Ammon's horn (tissue), 1 donor: ENCODE results near the gene TCTN3.
"Not testable (repeated sequence)": the region's sequence is repeated elsewhere in the genome, so short reads cannot be mapped to it uniquely, and the experiment has no call there.

Source experiments
- DNase-seq: peaks from one replicate; pipeline ENCODE4 v3.0.0-alpha.2; 2016; ENCODE audit warnings: low spot score

Gene TCTN3

DNA sequence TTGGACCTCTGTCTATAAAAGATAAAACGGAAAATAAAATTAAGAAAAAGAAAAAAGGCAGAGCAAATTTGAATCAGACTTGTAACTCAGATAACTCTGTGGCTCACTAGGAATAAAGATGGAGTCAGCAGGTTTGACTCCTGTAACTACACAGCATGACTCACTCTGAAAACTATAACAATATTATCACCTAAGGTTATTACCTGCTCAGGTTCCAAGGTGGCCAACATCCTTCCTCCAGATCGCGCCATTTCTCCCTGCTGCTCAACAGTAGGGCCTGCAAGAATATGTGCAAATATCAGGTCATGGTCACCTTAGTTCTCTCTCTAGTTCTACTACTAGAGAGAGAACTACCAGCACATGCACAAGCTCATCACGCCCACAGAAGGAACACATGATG lies 67.2 kb downstream of the TCTN3 start:
- no peak for DNase-seq

DNA sequence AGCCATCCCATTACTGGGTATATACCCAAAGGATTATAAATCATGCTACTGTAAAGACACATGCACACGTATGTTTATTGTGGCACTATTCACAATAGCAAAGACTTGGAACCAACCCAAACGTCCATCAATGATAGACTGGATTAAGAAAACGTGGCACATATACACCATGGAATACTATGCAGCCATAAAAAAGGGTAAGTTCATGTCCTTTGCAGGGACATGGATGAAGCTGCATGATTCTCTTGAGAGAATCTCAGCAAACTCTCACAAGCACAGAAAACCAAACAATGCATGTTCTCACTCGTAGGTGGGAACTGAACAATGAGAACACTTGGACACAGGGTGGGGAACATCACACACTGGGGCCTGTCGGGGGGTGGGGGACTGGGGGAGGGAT lies 73.3 kb downstream of the TCTN3 start:
- DNase-seq: not testable (repeated sequence)

- no peak for DNase-seq
Measured at GRCh38 chr10:95618101-95618500, 75.6 kb downstream of the TCTN3 start.

GRCh38 chr10:95616446-95616845 lies 77.3 kb downstream of the TCTN3 start:
- DNase-seq: no peak
